HG02943 (cell line): ENCODE data around the gene ATL3.
"Not testable (repeated sequence)": the region's sequence is repeated elsewhere in the genome, so short reads cannot be mapped to it uniquely, and the experiment has no call there.

Experiments used
- ATAC-seq: cut with Tn5 transposase; IDR thresholded peaks from one replicate; pipeline ENCODE4 v1.9.1; 2021; ENCODE audit warnings: mild to moderate bottlenecking, low read depth, moderate library complexity; ENCODE audit not compliant: unreplicated experiment

Gene ATL3

GRCh38 chr11:63598556-63598955 lies 72.6 kb downstream of the ATL3 start:
- ATAC-seq, result no peak

DNA sequence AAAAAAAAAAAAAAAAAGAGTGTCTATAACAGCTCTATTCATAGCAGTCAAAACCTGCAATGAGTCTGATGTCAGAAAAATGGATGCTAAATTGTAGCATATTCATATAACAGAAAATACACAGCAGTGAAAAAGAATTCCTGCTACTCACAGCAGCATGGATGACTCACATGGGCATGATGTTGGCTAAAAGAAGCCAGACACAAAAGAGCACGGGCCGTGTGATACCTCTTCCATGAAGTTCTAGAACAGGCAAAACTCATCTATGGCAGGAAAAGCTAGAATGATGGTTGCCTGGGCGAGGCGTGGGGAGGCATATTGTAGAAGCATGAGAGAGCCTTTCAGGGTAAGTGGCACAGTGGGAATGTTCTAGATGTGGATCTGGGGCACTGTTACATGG lies 75.9 kb downstream of the ATL3 start:
- ATAC-seq, result no peak

GRCh38 chr11:63592975-63593395 lies 78.2 kb downstream of the ATL3 start:
- no peak for ATAC-seq

- no peak for ATAC-seq
Observed at GRCh38 chr11:63590024-63590788, 81.0 kb downstream of the ATL3 start.

DNA sequence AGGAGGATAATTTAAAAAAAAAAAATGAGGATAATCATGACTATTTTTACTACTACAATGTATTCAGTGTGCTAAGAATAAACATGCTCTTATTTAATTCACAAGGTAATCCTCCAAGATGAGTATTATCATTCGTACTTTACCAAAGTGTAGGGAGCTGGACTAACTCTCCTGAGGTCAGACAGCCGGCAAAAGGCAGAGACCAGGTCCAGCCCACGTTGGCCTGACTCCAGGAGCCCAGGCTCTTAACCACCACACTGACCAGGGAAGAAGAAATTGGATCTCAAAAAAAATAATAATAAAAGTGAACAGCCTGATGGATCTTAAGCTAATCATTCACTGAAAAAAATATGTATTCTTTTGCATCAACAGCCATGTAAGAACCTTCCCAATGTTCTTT lies 82.2 kb downstream of the ATL3 start:
- ATAC-seq, result no peak

DNA sequence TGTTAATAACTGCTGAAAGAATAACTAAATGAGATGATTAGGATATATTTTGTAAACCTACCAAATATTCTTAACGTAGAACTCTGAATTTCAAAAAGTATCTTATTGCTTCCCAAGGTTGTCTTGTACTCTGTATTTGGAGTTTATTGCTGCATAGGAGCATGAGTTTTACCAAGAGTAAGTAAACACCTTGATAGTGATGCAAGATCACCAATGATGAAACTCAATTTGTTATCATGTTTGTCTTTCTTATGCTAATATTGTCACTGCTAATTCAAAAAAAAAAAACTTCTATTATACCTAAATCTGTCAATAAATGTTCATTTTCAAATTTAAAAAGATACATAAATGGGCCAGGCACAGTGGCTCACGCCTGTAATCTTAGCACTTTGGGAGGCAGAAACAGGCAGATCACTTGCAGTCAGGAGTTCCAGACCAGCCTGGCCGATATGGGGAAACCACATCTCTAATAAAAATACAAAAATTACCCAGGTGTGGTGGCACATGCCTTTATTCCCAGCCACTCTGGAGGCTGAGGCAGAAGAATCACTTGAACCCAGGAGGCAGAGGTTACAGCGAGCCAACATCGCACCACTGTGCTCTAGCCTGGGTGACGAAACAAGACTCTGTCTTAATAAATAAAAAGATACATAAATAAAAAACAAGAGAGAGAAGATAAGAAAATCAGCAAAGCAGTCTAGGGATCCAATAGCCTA lies 84.6 kb downstream of the ATL3 start:
- no peak for ATAC-seq

DNA sequence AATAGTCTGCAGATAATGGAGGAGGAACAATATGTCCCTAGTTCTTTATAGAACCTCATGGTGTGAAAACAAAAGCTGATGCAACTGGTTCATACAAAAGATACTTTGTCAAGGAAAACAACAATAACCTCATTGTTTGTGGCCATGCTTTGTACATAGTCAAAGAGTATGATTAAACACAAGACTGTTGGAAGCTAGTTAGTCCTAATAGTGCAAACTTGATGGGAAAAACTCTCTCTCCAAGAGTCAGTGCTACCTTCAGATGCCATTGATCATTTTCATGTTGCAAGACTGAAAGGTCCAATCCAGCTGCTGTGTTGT lies 87.9 kb downstream of the ATL3 start:
- no peak for ATAC-seq

- not testable (repeated sequence) for ATAC-seq
Observed at GRCh38 chr11:63581224-63581623, 90.0 kb downstream of the ATL3 start.

DNA sequence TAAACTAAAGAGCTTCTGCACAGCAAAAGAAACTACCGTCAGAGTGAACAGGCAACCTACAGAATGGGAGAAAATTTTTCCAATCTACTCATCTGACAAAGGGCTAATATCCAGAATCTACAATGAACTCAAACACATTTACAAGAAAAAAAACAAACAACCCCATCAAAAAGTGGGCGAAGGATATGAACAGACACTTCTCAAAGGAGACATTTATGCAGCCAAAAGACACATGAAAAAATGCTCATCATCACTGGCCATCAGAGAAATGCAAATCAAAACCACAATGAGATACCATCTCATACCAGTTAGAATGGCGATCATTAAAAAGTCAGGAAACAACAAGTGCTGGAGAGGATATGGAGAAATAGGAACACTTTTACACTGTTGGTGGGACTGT lies 92.3 kb downstream of the ATL3 start:
- not testable (repeated sequence) for ATAC-seq

- ATAC-seq, result no peak
Observed at GRCh38 chr11:63574856-63575602, 96.1 kb downstream of the ATL3 start.
